T-helper 2 cell treated with Interferon-gamma antibody and Interleukin-4, amounts not matched to agents 5 μg/mL and 100 μg/mL, for 36 hours (primary cell): ENCODE results near the gene BCKDHA.
"Not testable (repeated sequence)": the region's sequence is repeated elsewhere in the genome, so short reads cannot be mapped to it uniquely, and the experiment has no call there.

Experiments
- DNase-seq: peaks from one replicate; pipeline ENCODE4 v3.0.0; 2021; ENCODE audit warnings: low spot score
- H3K27ac Mint-ChIP-seq: one replicate; pipeline ENCODE4 v1.8.0; 2021; ENCODE audit warnings: mild to moderate bottlenecking, mixed read lengths
- H3K27me3 Mint-ChIP-seq: one replicate; pipeline ENCODE4 v1.8.0; 2021; ENCODE audit warnings: low read depth, mixed read lengths
- H3K36me3 Mint-ChIP-seq: one replicate; pipeline ENCODE4 v1.8.0; 2021; ENCODE audit warnings: low read depth, mixed read lengths
- H3K4me1 Mint-ChIP-seq: one replicate; pipeline ENCODE4 v1.8.0; 2021; ENCODE audit warnings: low read depth, mixed read lengths
- H3K4me3 Mint-ChIP-seq: one replicate; pipeline ENCODE4 v1.8.0; 2022; ENCODE audit warnings: mild to moderate bottlenecking, moderate library complexity, mixed read lengths
- H3K9me3 Mint-ChIP-seq: one replicate; pipeline ENCODE4 v1.8.0; 2021; ENCODE audit warnings: mixed read lengths

Gene BCKDHA

GRCh38 chr19:41376998-41377365 is 20.6 kb upstream of the BCKDHA start:
- H3K36me3 Mint-ChIP-seq, result peaks cover 6% of the 10 kb centered on the region
- H3K4me3 Mint-ChIP-seq, result peak overlapping the region; percentile 82
- H3K9me3 Mint-ChIP-seq, result no peaks in the 10 kb centered on the region
- H3K4me1 Mint-ChIP-seq, result peaks cover 10% of the 10 kb centered on the region
- no peaks in the 10 kb centered on the region for H3K27me3 Mint-ChIP-seq
- peak overlapping the region; percentile 55 for H3K27ac Mint-ChIP-seq
- DNase-seq, result no peak

GRCh38 chr19:41377977-41378709 is 19.5 kb upstream of the BCKDHA start:
- H3K4me3 Mint-ChIP-seq, result no peak overlapping the region
- no peak for DNase-seq
- H3K27me3 Mint-ChIP-seq, result no peaks in the 10 kb centered on the region
- H3K4me1 Mint-ChIP-seq, result peaks cover 8% of the 10 kb centered on the region
- peaks cover 7% of the 10 kb centered on the region for H3K36me3 Mint-ChIP-seq
- no peak overlapping the region for H3K27ac Mint-ChIP-seq
- H3K9me3 Mint-ChIP-seq, result no peaks in the 10 kb centered on the region

- H3K27ac Mint-ChIP-seq, DNase-seq, H3K4me1 Mint-ChIP-seq, H3K4me3 Mint-ChIP-seq, H3K9me3 Mint-ChIP-seq, H3K27me3 Mint-ChIP-seq: not testable (repeated sequence)
- H3K36me3 Mint-ChIP-seq, result peaks cover 11% of the 10 kb centered on the region
Observed at GRCh38 chr19:41381536-41381935, 16.1 kb upstream of the BCKDHA start.

DNA sequence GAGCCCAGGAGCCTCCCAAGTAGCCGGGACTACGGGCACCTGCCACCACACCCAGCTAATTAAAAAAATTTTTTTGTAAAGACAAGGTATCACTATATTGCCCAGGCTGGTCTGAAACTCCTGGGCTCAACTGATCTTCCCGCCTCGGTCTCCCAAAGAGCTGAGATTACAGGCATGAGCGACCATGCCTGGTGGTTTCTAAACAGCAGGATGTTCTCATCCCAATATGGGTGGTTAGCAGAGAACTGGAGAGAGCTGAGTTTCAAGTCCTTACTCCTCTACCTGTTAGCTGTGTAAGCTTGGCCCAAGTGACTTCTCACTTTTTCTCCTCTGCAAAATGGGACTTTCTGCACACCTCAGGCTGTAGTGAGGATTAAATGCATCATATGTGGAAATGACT is 13.3 kb upstream of the BCKDHA start:
- DNase-seq, result no peak
- Mint-ChIP-seq H3K27ac (no peak overlapping the region), H3K27me3 (no peaks in the 10 kb centered on the region), H3K9me3 (no peaks in the 10 kb centered on the region), H3K4me1 (no peaks in the 10 kb centered on the region), H3K4me3 (no peak overlapping the region), H3K36me3 (peaks cover 13% of the 10 kb centered on the region)

- Mint-ChIP-seq H3K27me3 (no peaks in the 10 kb centered on the region), H3K4me1 (no peaks in the 10 kb centered on the region), H3K27ac (no peak overlapping the region), H3K36me3 (peaks cover 25% of the 10 kb centered on the region), H3K9me3 (no peaks in the 10 kb centered on the region), H3K4me3 (no peak overlapping the region)
- no peak for DNase-seq
Observed at GRCh38 chr19:41386442-41386841, 11.2 kb upstream of the BCKDHA start.

DNA sequence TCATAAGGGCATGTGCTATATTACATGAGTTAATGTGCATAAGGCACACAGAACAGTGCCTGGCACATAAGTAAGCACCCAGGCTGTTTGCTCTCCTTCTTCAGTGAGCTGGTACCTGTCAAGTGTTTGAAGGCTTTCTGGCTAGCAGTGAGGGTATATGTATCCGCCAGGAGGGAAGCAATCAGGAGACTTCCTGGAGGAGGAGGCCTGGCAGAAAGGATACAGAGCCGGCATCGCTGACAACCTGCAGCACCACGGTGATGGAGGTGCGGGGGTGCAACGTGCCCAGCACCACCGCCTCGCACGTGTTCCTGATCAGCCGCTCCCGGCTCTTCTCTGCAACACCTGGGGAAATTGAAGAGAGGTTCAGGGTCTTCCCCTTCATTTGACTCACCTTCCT is 6.0 kb upstream of the BCKDHA start:
- Mint-ChIP-seq H3K27ac (no peak overlapping the region), H3K36me3 (peaks cover 23% of the 10 kb centered on the region), H3K9me3 (no peaks in the 10 kb centered on the region), H3K27me3 (no peaks in the 10 kb centered on the region), H3K4me3 (no peak overlapping the region), H3K4me1 (peaks cover 12% of the 10 kb centered on the region)
- DNase-seq, result no peak

DNA sequence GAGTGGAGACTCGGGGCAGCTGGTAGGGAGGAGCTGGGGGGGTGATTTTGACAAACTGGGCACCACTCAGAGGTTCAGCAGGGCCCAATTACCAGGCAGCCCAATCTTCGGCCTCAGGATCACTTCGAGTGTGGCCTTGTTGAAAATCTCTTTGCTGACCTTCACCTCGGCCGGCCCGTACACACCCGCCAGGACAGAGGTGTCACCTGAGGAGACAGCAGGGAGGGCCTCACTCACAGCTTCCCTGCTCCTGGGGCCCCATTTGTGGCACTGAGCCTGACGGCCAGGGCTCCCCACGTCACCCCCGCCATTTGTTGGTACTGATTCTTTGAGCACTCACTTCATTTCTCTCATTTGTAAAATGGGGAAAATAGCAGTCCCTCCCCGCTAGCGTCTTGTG is 4.8 kb upstream of the BCKDHA start:
- H3K27ac Mint-ChIP-seq, result no peak overlapping the region
- no peak overlapping the region for H3K4me3 Mint-ChIP-seq
- H3K36me3 Mint-ChIP-seq, result peaks cover 23% of the 10 kb centered on the region

DNA sequence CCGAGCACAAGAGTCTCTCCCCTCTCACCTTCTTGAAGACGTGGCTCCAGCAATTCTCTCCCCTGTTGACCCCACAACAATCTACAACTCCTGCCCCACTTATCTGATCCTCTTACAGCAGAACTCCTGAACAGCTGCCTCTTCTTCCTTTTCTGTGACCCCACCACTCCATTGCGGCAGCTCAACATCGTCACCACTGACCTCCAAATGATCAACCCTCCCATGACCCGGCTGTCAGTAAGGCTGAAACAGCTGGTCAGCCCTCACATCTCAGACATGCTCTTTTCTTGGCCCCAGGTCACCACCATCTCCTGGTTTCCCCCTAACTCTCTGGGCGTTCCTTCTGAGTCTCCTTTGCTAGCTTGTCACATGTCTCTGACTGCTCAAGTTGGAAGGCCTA is 2.3 kb upstream of the BCKDHA start:
- no peak for DNase-seq
- Mint-ChIP-seq H3K27me3 (no peaks in the 10 kb centered on the region), H3K9me3 (no peaks in the 10 kb centered on the region), H3K27ac (peak overlapping the region; percentile 6), H3K4me3 (peak overlapping the region; percentile 52), H3K36me3 (peaks cover 15% of the 10 kb centered on the region), H3K4me1 (peaks cover 27% of the 10 kb centered on the region)

More for the DNA sequence above, 4.8 kb upstream of the BCKDHA start:
- peaks cover 12% of the 10 kb centered on the region for H3K4me1 Mint-ChIP-seq
- no peak for DNase-seq
- H3K27me3 Mint-ChIP-seq, result no peaks in the 10 kb centered on the region
- no peaks in the 10 kb centered on the region for H3K9me3 Mint-ChIP-seq

- Mint-ChIP-seq H3K4me3 (peak overlapping the region; percentile 97), H3K9me3 (no peaks in the 10 kb centered on the region), H3K4me1 (peaks cover 27% of the 10 kb centered on the region), H3K27ac (peak overlapping the region; percentile 98), H3K36me3 (peaks cover 5% of the 10 kb centered on the region), H3K27me3 (no peaks in the 10 kb centered on the region)
- no peak for DNase-seq
Observed at GRCh38 chr19:41398050-41398418, 416 bp downstream of the BCKDHA start.

GRCh38 chr19:41398598-41398997 is 980 bp downstream of the BCKDHA start:
- Mint-ChIP-seq H3K4me1 (peaks cover 27% of the 10 kb centered on the region), H3K9me3 (no peaks in the 10 kb centered on the region), H3K36me3 (peaks cover 5% of the 10 kb centered on the region), H3K27me3 (no peaks in the 10 kb centered on the region), H3K27ac (peak overlapping the region; percentile 46), H3K4me3 (peak overlapping the region; percentile 97)
- DNase-seq, result no peak

DNA sequence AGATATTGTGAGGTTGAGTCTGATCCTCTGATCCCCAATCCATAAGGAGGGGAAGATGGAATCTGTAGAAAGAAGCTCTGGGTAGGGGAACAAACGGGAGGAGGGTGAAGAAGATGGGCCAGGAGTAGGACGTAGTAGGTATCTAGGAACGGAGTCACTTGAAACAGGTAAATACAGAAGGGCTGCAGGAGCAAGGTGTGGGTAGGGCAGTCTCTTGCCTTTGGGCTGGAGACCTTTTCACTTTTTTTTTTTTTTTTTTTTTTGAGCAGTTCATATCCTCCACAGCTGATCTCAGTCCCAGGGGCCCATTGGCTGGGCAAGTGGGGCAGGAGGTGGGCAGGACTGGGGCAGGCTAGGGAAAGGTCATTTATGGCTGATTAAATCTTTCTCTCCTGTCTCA is 1.5 kb downstream of the BCKDHA start:
- Mint-ChIP-seq H3K4me1 (peaks cover 27% of the 10 kb centered on the region), H3K36me3 (peaks cover 5% of the 10 kb centered on the region), H3K27ac (peak overlapping the region; percentile 46), H3K9me3 (no peaks in the 10 kb centered on the region), H3K4me3 (peak overlapping the region; percentile 97), H3K27me3 (no peaks in the 10 kb centered on the region)
- DNase-seq, result no peak

GRCh38 chr19:41399525-41399924 is 1.9 kb downstream of the BCKDHA start:
- Mint-ChIP-seq H3K9me3 (no peaks in the 10 kb centered on the region), H3K27ac (peak overlapping the region; percentile 82), H3K27me3 (no peaks in the 10 kb centered on the region), H3K36me3 (peaks cover 5% of the 10 kb centered on the region), H3K4me1 (peaks cover 27% of the 10 kb centered on the region), H3K4me3 (peak overlapping the region; percentile 65)
- DNase-seq, result no peak

DNA sequence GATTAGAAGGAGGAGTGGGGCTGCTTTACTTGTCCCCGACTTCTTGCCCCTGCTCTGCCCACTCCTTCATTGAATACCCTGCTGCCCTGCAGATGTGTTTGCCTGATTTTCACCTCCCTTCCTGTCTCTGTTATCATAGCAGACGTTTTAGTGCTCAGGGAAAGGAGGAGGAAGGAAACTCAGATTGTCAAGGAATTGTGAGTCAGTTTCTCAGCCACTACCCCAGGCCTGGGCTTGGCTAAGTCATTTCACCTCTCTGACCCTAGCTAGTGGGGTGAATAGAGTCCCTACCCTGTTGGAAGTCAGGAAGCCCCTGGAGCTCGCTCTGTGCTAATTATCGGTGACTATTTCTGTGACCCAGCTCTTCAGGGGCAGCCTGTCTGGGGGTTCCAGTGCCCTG is 3.9 kb downstream of the BCKDHA start:
- DNase-seq, result no peak
- Mint-ChIP-seq H3K27ac (no peak overlapping the region), H3K4me1 (peaks cover 16% of the 10 kb centered on the region), H3K27me3 (no peaks in the 10 kb centered on the region), H3K9me3 (no peaks in the 10 kb centered on the region), H3K36me3 (peaks cover 2% of the 10 kb centered on the region), H3K4me3 (no peak overlapping the region)

DNA sequence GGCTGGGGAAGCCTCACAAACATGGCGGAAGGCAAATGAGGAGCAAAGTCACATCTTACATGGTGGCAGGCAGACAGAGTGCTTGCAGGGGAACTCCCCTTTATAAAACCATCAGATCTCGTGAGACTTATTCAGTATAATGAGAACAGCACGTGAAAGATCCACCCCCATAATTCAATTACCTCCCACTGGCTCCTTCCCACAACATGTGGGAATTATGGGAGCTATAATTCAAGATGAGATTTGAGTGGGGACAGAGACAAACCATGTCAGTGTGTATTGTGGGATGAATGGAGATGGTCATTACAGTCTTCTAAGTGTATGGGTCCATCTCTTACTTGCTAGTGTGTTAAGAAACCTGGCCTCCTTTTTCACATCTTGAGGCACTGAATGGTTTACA is 4.4 kb downstream of the BCKDHA start:
- Mint-ChIP-seq H3K4me3 (no peak overlapping the region), H3K27ac (no peak overlapping the region), H3K27me3 (no peaks in the 10 kb centered on the region), H3K9me3 (no peaks in the 10 kb centered on the region), H3K36me3 (peaks cover 2% of the 10 kb centered on the region), H3K4me1 (peaks cover 15% of the 10 kb centered on the region)
- DNase-seq, result no peak
